Adrenal gland (tissue), 5 donors: Measurements from ENCODE around the gene VSX2.

ENCODE experiments used
- POLR2A ChIP-seq, 2 donors: fragments of 450-650 bp; IDR thresholded peaks; one replicate each; pipeline ENCODE4 v1.6.1; 2017; ENCODE audit warnings: antibody characterized with exemption in 2 of 2, mild to moderate bottlenecking in 2 of 2, moderate library complexity in 1 of 2
- TF ChIP-seq, protein P1 (sequence below), 6 experiments: fragments of 450-650 bp in 4 of 6; fragments of 200-600 bp in 2 of 6; sonication (generic) in 1 of 6; IDR thresholded peaks; 1 replicate in 5 of 6; 2 replicates in 1 of 6; pipeline versions ENCODE4 v1.5.1 to v1.8.0; 2016 to 2021; ENCODE audit warnings: antibody characterized with exemption in 6 of 6, mild to moderate bottlenecking in 2 of 6, moderate library complexity in 1 of 6
- donor health status: DM: no; HTN: no; CAD: no.

DNA sequence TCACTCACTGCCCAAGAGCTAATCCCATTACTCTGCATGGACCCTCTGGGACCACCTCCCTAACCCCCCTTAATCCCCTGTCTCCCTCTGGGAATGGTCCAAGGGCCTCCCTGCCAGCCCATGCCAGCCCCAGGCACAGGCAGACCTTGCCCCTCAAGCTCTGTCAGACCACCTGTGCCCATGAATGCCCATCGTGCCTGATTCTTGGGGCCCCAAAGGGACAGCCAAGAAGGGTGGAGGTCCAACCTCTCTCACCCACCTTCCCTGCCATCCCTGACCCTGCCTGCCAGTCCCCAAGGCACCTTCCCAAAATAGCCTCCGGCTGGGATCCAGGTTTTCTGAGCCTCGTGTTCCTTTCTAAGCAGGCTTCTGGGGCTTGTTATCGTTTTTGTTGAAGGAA, 20.8 kb upstream of the VSX2 start:
- no peak for TF ChIP-seq POLR2A (IDR thresholded peaks at IDR 0.05)
- TF ChIP-seq, protein P1, sequence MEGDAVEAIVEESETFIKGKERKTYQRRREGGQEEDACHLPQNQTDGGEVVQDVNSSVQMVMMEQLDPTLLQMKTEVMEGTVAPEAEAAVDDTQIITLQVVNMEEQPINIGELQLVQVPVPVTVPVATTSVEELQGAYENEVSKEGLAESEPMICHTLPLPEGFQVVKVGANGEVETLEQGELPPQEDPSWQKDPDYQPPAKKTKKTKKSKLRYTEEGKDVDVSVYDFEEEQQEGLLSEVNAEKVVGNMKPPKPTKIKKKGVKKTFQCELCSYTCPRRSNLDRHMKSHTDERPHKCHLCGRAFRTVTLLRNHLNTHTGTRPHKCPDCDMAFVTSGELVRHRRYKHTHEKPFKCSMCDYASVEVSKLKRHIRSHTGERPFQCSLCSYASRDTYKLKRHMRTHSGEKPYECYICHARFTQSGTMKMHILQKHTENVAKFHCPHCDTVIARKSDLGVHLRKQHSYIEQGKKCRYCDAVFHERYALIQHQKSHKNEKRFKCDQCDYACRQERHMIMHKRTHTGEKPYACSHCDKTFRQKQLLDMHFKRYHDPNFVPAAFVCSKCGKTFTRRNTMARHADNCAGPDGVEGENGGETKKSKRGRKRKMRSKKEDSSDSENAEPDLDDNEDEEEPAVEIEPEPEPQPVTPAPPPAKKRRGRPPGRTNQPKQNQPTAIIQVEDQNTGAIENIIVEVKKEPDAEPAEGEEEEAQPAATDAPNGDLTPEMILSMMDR (IDR thresholded peaks at IDR 0.05), result no peak
